HG03108 (cell line): ENCODE measurements around the gene POLE.
A peak's percentile ranks its signal among the peaks of the same experiment; 100 is the strongest.
"Not testable (repeated sequence)": the region's sequence is repeated elsewhere in the genome, so short reads cannot be mapped to it uniquely, and the experiment has no call there.

Experiments
- ATAC-seq: cut with Tn5 transposase; IDR thresholded peaks from one replicate; pipeline ENCODE4 v1.9.1; 2021; ENCODE audit warnings: moderate library complexity; ENCODE audit not compliant: unreplicated experiment

POLE gene

GRCh38 chr12:132719141-132719953 lies 32.2 kb upstream of the POLE start:
- no peak for ATAC-seq

- no peak for ATAC-seq
Observed at GRCh38 chr12:132718644-132719043, 31.5 kb upstream of the POLE start.

GRCh38 chr12:132717531-132718387 lies 30.6 kb upstream of the POLE start:
- no peak for ATAC-seq

GRCh38 chr12:132717011-132717410 lies 29.9 kb upstream of the POLE start:
- no peak for ATAC-seq

GRCh38 chr12:132716356-132716755 lies 29.2 kb upstream of the POLE start:
- ATAC-seq = no peak

- ATAC-seq = no peak
Observed at GRCh38 chr12:132715874-132716273, 28.7 kb upstream of the POLE start.

GRCh38 chr12:132713123-132713522 lies 26.0 kb upstream of the POLE start:
- ATAC-seq = no peak

- ATAC-seq = peak; percentile 6
Observed at GRCh38 chr12:132711080-132711843, 24.1 kb upstream of the POLE start.

GRCh38 chr12:132710405-132711079 lies 23.4 kb upstream of the POLE start, which contains the start of gene PGAM5:
TSS of gene PGAM5 (plus strand) at chr12:132710842. CDS start at chr12:132710877, 35 bp downstream.
- peak; percentile 81 for ATAC-seq

GRCh38 chr12:132710043-132710404 lies 22.9 kb upstream of the POLE start:
- peak; percentile 15 for ATAC-seq

- ATAC-seq = no peak
Observed at GRCh38 chr12:132708150-132708549, 21.0 kb upstream of the POLE start.

- no peak for ATAC-seq
Observed at GRCh38 chr12:132707241-132707640, 20.1 kb upstream of the POLE start.

GRCh38 chr12:132703641-132704040 lies 16.5 kb upstream of the POLE start:
- ATAC-seq = no peak

GRCh38 chr12:132702640-132703039 lies 15.5 kb upstream of the POLE start:
- ATAC-seq = no peak

GRCh38 chr12:132700212-132700822 lies 13.2 kb upstream of the POLE start:
- ATAC-seq = no peak

- ATAC-seq = no peak
Observed at GRCh38 chr12:132698341-132698740, 11.2 kb upstream of the POLE start.

GRCh38 chr12:132695431-132695830 lies 8.3 kb upstream of the POLE start:
- no peak for ATAC-seq

GRCh38 chr12:132694888-132695287 lies 7.7 kb upstream of the POLE start:
- not testable (repeated sequence) for ATAC-seq

- not testable (repeated sequence) for ATAC-seq
Observed at GRCh38 chr12:132692030-132692429, 4.9 kb upstream of the POLE start.

- no peak for ATAC-seq
Observed at GRCh38 chr12:132690112-132690511, 3.0 kb upstream of the POLE start.
